NB4 (cell line): Measurements from ENCODE around the gene PTEN.

Experiments
- CTCF ChIP-seq: IDR thresholded peaks from one replicate; pipeline ENCODE4 v1.5.1; 2012; ENCODE audit warnings: low read depth, low read length
- MYC ChIP-seq: IDR thresholded peaks from 2 replicates; pipeline ENCODE4 v1.6.1; 2011; ENCODE audit warnings: low read depth, low read length
- POLR2A ChIP-seq: IDR thresholded peaks from 2 replicates; pipeline ENCODE4 v1.6.1; 2011; ENCODE audit warnings: mild to moderate bottlenecking; ENCODE audit not compliant: insufficient read length; ENCODE audit errors: extremely low read depth

- TF ChIP-seq POLR2A: no peak
- TF ChIP-seq CTCF: no peak
- no peak for TF ChIP-seq MYC
These were observed 32.8 kb downstream of the PTEN start for GRCh38 chr10:87896216-87896615.
